Measurements from ENCODE around the gene EPHX1.

EPHX1 gene

DNA sequence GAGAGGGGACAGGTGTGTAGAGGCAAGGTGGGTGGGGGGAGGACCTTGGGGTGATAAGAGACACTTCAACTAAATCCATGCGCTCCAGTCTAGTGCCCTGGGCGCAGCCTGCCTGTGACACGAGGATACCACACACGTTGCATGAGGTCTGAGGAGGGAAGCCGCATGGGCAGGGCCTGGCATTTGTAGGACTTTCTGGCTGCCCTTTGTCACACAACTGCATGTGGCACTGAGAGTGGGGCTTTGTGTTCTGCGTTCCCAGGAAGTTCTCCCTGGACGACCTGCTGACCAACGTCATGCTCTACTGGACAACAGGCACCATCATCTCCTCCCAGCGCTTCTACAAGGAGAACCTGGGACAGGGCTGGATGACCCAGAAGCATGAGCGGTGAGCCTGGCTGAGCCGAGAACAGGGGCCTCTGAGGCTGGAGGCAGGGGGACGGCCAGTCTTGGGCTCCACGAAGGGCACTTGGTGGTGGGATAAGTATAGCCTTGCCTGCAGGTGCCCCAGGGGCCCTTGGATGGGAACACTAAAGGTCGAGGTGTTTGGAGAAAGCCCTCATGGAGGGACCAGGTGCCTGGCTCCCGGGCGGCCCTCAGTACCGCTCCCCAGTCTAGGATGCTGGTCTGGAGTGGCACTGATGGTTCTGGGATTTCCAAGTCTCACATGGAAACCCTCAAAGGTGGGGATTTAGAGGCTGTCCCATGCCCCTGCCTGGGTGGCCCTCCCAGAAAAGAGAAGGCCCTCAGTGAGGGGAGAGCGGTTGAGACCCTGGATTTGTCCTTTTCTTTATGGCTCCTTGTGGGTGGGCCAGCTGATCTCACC lies 34.5 kb downstream of the EPHX1 start:
- no peak for DNase-seq

DNA sequence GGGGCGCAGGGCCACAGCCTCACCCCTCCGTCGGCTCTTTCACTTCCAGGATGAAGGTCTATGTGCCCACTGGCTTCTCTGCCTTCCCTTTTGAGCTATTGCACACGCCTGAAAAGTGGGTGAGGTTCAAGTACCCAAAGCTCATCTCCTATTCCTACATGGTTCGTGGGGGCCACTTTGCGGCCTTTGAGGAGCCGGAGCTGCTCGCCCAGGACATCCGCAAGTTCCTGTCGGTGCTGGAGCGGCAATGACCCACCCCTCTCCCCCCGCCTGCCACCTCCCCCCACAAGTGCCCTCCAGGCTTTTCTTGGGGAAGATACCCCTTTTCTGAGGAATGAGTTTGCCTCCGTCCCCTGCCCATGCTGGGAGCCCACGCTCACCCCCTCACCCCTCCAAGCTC lies 35.2 kb downstream of the EPHX1 start:
- DNase-seq: no peak

DNA sequence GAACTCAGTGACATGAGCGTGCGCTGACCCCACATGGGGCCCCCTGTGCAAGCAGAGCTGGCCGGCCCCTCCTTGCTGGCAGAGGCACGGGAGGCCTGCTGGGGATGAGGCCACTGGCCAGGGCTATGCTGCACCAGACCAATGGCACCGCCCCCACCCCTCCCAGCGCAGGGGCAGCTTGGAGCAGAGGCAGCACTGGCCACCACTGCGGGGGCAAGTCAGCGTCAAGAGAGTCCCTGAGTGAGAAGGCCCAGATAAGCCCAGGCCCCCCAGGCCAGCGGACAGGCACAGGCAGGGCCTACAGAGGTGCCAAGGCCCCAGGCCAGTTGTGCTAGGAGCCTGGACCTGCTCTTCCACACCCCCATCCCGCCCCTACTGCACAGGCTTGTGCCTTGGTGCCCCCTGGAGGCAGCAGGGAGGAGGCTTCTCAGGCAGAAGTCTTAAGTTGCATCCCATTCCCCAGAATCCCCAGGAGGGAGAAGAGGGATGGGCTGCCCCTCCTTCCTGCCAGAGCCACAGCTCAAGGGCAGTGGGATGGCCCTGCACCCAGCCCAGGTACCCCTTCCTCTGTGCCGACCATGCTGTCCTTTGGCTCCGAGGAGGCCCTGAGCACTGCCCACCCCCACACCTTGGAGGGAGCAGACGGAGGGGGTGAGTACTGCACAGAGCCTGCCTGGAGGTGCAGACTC lies 35.8 kb downstream of the EPHX1 start:
- DNase-seq: peak; percentile 85

DNA sequence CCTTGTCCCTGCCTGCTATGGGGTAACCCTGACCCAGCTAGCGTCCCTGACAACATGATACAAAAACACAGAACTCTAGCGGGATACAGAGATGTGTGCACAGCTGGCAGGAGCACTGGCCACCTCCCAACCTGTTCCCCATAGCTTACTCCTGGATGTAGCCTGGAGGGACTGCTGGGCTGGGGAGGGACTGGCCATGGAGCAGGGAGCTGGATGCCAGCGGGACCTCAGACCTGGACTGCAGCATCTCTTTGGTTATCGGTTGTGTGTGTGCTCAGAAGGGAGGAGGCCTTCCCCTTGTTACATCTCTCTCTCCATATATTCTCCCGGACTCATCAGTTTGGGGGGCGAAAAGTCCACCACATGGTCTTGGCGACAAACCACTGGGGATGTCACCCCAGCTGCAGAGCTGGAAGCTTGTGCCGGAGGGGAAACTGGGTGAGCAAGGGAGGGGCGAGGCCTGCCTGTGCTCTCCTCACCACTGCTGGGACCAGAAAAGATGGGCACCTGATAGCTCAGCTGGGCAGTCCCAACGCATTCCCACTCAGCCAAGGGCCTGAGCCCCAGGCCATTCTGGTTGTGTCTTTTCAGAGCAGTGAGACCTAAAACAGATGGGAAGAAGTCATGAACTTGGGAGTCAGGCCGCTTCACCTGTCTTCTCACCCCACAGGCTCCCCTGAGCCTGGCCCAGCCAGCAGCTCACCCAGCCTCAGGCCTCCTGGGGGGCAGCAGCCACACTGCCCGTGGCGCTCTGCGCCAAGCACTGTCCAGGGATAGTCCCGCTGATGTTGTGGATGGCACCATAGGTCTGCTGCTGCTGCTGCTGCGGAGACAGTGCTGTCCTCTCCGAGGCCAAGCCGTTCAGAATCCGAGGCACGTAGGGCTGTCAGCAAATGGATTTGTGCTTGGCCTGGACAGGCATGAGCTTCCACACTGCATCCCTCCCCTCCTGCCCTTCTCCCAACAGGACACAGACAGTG lies 36.7 kb downstream of the EPHX1 start:
- no peak for DNase-seq

DNA sequence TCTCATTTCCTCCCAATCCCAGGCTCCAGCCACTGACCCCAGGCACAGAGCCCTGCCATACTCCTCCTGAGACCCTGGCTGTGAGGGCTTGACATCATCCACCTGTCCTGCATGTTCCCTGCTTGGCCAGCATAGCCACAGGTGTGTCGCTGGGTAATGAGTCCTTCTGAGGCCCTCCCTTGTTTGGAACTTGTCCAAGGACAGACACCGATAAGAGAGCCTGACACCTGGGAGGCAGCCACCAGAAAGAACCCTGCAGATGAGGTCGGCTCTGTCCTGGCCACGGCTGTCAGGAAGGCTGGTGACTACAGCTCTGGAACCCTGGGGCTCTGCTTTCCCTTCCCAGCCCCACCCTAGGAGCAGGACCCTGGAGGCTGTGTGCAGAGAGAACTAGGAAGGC lies 37.7 kb downstream of the EPHX1 start:
- no peak for DNase-seq

DNA sequence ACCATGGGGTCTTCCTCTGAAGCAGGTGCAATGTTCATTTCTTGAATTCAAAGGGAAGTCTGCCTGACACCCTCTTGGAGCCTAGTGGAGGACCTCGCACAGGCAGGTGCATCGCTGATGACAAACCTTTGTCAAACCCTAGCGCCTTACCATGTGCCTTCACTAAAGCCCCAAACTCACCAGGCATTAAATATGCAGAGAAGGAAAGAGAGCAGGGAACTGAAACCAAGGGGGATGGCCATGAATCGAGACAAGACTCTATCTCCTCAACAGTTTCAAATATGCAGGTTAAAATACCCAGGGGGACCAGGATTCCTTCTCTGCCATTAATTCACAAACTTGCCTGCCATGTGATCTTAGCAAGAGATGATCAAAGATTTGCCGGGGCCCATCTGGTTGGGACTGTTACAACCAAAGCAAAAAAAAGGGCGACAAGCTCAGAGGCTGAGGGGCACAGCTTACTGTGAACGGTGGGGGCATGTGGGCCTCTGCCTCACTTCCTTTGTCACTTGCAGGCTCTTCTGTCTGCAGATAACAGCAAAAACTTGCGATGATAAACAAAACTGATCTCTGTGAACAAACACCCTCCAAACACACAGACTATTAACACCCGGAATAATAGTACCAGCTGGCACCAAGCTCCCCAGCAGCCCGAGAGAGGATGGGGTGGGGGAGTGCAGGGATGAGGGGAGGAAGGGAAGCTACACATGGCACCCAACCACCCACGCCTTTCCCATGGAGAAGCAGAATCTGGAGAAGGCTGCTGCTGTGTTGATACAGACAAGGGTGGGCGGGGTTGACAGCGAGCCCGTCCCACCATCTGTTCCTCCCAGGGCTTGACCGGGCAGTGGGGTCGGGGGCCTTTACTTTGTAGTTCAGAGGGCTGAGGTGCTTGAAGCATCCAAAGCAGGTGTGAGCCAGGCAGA lies 38.4 kb downstream of the EPHX1 start:
- DNase-seq: no peak

DNA sequence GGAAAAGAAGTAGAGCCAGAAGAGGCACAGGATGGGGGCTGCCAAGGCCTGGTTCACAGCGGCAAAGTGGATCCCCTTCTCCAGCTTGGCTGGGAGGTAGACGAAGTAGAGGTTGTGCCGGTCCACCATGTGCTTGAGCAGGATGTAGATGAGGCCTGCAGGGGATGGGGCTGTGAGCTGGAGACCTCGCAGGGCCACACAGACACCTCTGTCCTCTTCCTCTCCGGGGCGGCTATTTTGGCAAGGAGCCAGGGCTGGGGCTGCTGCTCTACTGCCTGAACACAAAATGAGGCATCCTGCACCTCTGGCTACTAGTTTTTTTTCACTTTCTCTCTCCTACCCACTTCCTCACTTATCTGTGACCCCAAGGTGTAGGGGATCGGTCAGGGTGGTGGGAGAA lies 40.0 kb downstream of the EPHX1 start:
- no peak for DNase-seq

DNA sequence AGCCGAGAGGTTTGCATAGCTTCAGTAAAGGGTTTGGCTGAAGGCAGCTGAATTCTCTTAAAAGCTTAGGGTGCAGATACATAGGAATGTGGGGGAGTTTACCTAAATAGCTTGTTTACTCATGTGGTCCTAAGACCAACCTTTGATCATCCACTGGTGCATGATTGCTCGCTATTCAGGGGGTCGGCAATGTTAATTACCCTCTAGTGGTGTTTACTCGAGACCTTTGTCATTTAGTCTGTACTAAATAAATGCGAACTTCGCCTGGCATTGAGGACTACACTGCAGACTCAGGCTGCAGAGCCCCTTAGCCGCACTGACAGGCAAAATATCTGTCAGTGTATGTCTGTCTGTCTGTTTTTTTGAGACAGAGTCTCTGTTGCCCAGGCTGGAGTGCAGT lies 40.4 kb downstream of the EPHX1 start:
- DNase-seq: no peak

DNA sequence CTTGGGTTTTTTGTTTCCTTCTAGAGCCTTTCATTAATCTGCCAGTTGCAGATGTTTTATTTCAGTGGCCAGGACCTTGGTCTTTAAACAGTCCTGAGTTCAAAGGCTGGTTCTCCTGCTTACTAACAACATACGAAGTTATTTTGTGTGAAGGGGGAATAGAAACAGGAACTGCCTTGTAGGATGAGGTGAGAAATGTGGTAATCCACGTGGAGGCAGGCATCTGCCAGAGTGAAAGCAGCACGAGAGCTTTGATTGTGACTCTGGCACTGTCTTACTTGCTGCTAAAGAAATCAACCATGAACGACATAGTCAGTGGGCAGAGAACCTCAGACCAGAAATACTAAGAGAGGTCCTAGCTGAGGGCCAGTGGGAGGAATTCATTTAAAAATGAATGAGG lies 41.9 kb downstream of the EPHX1 start:
- DNase-seq: no peak

DNA sequence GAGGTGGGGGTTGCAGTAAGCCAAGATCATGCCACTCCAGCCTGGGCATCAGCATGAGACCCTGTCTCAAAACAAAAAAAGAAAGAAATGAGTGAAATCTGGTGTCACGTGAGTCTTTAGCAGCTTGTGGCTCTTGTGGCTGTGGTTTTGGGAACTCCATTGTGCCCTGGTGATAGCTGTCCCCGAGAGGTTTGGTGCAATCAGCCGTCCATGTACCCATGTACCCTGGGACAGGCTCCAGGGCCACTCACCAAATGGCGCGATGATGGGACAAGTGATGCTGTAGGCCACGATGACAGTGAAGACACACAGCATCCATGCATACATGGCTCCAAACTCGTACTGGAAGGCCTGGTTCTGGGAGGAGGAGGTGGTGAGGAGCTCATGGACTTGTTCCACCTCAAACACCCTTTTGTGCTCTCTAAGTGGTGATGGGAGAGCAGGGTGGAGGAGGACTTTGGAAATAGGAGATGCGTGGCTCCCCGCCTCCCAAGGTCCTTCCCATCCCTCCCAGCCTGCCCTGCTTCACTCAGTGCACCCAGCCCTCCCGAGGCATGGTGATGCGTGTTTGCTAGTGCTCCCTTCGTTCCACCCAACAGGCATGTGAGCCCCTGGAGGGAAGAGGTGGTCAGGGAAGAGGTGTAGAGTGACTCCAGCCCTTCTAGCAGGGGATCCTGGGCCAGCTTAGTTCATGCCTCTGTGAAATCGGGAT lies 42.6 kb downstream of the EPHX1 start:
- DNase-seq: no peak

DNA sequence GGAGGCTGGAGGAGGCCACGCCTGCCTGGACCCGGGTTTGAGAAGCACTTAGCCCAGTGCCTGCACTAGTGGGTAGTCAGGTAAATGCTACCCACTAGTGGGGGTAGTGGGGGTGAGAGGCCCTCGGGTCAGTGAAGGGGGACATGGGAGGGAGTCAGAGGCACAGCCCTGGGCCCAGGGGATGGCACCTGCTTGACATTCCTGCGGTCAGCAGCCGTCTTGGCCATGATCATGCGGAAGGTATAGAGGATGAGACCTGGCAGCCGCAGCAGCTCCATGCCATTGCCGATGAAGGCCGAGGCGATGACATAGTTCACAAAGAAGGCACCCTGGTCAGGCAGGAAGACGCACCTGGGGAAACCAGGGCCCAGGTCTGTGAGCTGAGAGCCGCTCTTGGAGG lies 43.5 kb downstream of the EPHX1 start:
- DNase-seq: no peak

DNA sequence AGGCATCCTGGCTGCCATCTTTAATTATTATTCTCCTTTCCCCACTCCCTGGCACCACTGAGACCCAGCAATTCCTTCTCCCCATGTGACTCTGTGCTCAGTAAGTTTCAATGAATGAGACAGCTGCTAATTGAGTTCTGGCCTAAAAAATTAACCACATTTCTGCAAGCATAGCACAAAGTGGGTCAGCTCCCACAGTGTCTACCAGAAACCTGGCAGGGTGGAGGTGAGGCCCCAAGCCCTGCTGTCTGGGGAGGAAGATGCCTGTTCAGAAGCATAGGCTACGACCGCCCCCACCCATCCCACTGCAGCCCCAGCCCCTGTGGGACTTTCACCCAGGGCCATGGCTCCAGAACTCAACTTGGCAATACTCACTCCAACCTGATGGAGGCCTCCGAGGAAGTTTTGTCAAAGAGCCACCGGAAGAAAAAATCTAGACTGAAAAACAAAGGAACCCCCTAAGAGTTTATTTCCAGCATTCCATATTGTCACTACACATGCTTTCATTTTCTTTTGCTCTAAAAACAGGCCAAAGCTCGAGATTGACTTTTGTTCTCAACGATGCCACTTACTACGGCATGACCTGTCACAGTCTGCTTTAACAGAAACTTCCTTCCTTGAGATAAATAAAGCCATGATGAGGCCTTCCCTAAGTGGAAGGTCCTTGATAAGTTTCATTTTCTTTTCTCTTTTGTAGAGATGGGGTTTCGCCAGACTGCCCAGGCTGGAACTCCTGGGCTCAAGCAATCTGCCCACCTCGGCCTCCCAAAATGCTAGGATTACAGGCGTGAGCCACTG lies 45.8 kb downstream of the EPHX1 start:
- DNase-seq: no peak

DNA sequence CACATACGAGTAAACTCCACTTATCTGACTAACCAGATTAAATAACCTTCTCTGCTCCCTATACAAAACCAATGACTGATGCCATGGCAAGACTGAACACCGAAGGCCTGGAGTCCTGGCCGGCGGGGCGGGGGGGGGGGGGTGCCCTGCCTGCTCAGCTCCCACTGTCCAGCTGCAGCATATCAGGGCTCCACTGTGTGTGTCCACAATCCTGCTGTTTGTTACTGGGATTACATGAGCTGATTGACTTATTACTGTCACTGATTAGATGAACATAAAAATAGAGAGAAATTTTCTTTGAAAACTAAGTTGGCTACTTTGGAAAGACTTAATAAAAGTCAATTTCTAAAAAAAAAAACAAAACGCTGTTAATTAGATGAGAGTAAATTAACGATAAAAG lies 47.3 kb downstream of the EPHX1 start:
- no peak for DNase-seq

DNA sequence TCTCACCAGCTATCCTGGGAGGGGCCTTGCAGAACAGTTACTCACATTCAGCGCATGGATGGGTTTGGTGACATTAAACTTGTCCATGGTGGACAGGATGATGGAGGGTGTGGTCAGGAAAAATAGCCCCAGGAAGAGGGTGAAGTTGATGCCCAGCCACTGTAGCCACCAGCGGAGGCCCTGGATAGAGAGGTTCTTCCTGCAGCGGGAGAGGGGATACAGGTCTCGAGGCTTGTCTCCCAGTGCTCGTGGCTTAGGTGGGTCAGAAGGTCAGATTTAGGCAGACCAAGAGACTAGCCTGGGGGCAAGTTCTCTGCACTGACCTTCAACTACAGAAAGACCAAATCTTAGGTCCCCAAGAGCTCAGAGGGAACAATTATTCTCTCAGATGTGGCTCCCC lies 49.2 kb downstream of the EPHX1 start:
- no peak for DNase-seq

DNA sequence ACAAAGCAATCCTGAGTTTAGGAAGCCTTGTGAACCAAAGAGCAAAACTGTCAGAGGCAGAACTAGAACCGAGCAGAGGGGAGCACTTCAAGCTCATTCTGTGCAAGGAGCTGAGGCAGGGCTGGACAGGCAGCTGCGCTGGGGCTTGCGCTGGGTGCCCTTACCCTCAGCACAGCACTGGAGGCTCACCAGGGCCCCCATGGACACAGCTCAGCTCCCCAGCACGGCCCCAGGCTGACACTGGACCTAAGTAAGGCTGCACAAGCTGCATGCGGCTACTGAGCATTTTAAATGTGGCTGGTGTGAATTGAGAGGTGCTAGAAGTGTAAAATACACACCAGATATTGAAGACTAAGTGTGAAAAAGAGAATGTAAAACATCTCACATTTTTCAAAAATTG lies 50.2 kb downstream of the EPHX1 start:
- no peak for DNase-seq

DNA sequence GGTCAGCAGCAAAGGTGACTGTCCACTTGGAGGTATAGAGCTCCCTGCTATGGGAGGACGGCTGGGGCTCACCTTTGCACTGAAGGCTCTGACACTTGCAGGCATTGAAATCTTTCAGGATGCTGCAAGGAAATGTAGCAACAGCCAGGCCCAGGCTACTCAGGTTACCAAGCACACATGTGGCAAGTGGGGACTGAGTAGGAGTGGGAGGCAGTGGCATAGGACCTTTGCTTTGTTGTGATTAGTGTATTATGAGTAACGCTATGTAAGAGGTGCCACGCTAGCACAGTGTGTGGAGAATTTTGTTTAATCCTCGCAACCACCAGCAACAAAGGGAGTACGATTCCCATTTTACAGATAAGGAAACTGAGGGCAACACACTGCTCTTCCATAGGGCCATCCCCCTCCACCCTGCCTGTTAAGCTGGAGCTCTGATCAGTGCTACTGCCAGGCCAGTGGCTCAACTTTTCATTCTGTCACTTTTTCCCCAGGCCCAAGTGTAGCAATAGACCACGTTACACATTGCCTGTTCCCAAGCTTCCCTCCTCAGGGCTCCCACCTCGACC lies 51.0 kb downstream of the EPHX1 start:
- DNase-seq: no peak

DNA sequence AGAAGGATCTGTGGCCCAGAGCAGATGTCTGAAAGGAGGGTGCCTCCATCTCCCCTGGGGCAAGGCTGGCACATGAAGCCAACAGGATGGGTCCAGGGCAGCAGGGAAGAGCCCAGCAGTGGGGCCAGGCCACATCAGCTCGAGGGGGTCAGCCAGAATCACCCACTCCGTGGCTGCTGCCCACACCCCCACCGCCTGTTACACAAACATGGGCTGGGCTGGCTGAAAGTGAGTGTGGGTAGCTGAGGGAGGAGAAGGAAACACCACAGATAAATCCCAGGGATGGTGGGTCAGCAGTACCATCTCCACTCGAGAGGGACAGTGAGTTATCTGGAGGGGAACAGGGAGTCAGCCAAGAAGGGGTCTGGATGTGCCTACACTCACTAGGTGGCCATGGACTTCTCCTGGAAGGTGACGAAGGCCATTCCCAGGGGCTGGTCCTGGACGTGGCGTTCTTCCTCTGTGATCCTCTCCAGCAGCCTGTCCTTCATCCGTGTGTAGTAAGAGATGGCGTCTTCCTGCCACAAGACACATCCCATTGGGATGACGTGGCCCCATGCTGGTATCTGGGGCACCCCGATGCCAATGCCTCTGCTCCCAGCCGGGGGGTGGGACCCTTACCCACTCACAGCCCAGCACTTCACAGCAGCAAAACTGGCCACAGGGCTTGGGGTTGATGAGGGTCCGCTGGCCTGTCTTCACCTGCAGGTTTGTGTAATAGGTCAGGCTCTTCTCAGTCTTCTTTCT lies 52.1 kb downstream of the EPHX1 start:
- no peak for DNase-seq

DNA sequence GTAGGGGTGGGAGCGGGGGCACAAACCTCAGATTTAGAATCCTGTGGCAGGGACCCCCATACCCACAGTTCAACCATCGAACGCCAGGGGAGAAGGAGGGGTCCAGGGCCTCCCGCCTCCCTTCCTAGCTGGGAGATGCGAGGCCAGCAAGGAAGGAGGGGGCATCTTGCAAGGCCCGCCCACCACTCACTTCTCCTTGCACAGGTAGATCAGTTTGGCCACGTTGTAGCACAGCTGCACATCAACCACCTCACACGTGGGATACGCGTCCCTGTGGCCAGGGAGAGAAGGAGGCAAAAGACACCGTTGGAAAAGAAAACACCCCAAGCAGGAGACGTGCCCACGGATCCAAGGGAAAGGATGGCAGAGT lies 52.6 kb downstream of the EPHX1 start:
- DNase-seq: no peak

DNA sequence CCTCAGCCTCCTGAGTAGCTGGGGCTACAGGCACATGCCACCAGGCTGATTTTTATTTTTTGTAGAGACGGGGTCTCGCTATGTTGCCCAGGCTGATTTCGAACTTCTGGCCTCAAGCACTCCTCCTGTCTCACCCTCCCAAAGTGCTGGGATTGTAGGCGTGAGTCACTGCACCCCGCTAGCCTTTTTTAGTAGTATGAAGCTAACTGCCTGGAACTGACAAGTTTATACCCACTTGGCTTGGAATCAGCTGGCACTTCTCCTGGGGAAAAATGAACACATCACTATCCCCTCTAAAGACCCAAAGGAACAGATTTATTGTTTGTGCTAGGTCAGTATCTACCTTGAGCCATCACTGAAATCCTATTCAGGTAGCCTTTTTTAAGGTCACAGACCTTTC lies 53.2 kb downstream of the EPHX1 start:
- DNase-seq: no peak

DNA sequence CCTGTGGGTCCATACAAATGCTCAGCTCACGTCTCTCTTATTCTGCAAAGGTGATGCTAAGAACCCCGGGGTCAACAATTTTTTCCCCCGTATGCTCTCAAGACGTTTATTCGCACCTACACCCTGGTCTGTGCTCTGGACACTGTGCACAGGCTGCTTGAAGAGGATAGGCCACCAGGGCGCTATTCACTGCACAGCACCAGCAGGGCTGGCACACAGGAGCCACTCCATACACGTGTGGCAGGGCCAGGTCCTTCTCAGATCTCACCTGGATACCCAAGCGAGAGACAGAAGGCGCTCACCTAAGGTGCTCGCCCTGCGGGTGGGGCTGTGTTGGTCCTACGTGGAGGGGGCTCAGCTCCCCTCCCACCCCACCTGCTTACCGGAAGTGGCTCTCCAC lies 55.6 kb downstream of the EPHX1 start:
- no peak for DNase-seq
